Rectal smooth muscle tissue (tissue), 1 donor: ENCODE measurements around the gene GPC5.

Experiments used
- H3K27ac ChIP-seq: one replicate; pipeline ENCODE4 v1.7.0; 2013; ENCODE audit warnings: low read depth, low read length, inconsistent platforms
- H3K27me3 ChIP-seq: one replicate; pipeline ENCODE4 v1.7.0; 2013; ENCODE audit warnings: low read length; ENCODE audit not compliant: control insufficient read depth, insufficient read depth
- H3K36me3 ChIP-seq: one replicate; pipeline ENCODE4 v1.7.0; 2013; ENCODE audit warnings: low read length; ENCODE audit not compliant: control insufficient read depth, insufficient read depth
- H3K4me1 ChIP-seq: one replicate; pipeline ENCODE4 v1.7.0; 2013; ENCODE audit warnings: low read length; ENCODE audit not compliant: control insufficient read depth, insufficient read depth
- H3K4me3 ChIP-seq: one replicate; pipeline ENCODE4 v1.7.0; 2013; ENCODE audit warnings: low read length
- H3K9ac ChIP-seq: one replicate; pipeline ENCODE4 v1.7.0; 2013; ENCODE audit warnings: low read length

Gene GPC5

DNA sequence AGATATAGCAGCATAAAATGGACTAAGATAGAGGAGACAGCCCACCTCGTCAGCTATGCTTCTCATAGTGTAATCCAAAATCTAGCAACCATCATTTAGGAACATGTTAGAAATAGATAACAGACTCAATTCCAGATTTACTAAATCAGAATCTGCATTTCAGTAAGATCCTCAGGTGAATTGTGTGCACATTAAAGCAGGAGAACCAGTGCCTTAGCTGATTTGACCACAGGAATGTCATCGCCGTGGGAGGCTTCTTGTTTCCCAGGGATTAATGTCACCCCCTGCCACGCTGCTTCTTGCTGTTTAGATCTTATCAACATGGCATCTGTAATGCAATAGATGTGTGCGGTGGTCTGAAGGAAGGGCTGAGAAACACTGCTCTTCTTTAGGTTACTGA, 84.0 kb downstream of the GPC5 start:
- H3K4me1 ChIP-seq: no peaks in the 10 kb centered on the region
- no peaks in the 10 kb centered on the region for H3K27me3 ChIP-seq
- no peaks in the 10 kb centered on the region for H3K36me3 ChIP-seq
- H3K9ac ChIP-seq: no peak overlapping the region
- H3K27ac ChIP-seq: no peak overlapping the region
- no peak overlapping the region for H3K4me3 ChIP-seq

DNA sequence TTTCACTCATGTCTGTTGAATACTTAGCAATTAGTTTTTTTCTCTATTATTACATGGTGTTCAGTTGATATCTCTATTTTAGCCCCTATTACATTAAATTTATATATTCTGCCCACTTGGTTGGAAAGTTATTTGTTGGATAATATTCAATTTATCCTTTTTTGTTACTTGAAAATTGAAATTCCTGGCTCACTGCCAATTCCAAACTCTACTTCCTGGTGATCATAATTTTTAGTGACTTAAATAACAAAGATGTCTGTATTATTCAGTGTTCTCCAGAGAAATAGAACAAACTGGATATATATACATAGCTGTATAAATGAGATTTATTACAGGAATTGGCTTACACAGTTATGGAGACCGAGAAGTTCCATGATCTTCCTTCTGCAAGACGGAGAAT, 93.6 kb downstream of the GPC5 start:
- Histone ChIP-seq H3K27me3 (no peaks in the 10 kb centered on the region), H3K4me3 (no peak overlapping the region), H3K9ac (no peak overlapping the region)

DNA sequence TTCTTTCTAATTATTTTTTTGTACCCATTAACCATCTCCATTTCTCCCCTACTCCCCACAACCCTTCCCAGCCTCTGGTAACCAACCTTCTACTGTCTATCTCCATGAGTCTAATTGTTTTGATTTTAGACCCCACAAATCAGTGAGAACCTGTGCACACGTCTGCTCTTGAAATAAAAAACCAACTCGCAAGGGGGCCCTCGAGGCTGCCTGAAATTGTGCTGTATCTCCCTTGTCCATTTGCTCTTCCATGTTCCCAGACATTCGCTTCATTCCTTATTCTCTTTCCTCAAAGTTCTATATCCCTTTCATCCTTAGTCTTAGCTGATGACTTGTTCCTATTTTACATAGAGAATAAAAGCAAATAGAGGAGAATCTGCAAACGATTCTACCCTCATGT, 95.0 kb downstream of the GPC5 start:
- H3K9ac ChIP-seq: no peak overlapping the region
- no peaks in the 10 kb centered on the region for H3K27me3 ChIP-seq
- no peaks in the 10 kb centered on the region for H3K4me1 ChIP-seq
- H3K4me3 ChIP-seq: no peak overlapping the region
- no peak overlapping the region for H3K27ac ChIP-seq
- no peaks in the 10 kb centered on the region for H3K36me3 ChIP-seq

More for the DNA sequence above, 93.6 kb downstream of the GPC5 start:
- no peak overlapping the region for H3K27ac ChIP-seq
- no peaks in the 10 kb centered on the region for H3K36me3 ChIP-seq
- H3K4me1 ChIP-seq: no peaks in the 10 kb centered on the region

DNA sequence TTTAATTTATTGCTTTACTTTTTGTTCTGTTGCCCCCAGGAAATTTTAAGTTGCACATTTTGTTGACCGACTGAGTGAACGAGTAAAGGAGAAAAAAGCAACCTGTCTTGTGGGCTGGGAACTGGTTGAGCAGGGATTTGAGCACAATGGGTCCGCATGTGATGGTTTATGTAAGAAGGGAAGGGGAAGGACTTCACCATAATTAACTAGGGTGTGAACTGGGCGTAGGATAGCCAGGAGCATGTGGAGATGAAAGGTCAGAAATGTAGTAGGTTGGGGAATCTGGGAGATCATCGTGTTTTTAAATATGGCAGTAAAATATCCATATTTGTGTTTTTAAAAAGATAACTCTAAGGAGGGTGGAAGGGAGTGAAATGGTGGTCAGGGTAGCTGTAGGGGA, 99.9 kb downstream of the GPC5 start:
- H3K4me1 ChIP-seq: no peaks in the 10 kb centered on the region
- H3K9ac ChIP-seq: no peak overlapping the region
- no peaks in the 10 kb centered on the region for H3K36me3 ChIP-seq
- H3K27ac ChIP-seq: no peak overlapping the region
- no peaks in the 10 kb centered on the region for H3K27me3 ChIP-seq
- H3K4me3 ChIP-seq: no peak overlapping the region

DNA sequence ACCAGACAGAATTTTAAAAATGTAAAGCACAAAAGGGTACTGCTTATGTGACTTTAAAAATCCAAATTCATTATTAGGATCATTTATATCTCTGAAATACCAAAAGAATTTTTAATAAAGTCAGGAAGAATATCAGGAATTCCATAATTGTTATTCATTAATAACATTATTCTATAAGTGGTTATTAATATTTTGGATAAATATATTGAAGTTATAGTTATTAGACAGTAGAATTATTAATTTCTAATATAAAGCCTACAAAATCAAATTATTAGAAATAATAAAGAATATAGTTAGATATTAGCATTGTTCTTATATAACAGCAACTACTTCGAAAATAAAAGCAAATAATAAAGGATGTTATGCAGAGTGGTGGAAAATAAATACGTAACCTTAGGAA, 105.8 kb downstream of the GPC5 start:
- H3K27me3 ChIP-seq: no peaks in the 10 kb centered on the region

DNA sequence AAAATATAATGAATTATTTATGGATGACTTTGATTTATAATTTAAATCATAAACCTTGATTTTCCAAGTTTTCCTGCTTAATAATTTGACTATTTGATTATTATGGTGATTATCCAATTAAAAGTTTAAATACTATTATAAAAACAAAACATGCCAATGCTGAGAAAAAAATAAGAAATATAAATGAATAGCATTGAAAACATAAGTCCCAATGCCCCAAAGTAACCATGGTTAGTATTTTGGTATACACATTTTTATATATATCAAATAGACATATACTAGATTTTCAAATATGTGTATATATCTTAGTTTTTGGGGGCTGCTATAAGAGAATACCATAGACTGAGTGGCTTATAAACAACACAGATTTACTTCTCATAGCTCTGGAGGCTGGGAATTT, 108.3 kb downstream of the GPC5 start:
- Histone ChIP-seq H3K36me3 (no peaks in the 10 kb centered on the region), H3K4me1 (no peaks in the 10 kb centered on the region), H3K9ac (no peak overlapping the region), H3K4me3 (no peak overlapping the region), H3K27me3 (no peaks in the 10 kb centered on the region), H3K27ac (no peak overlapping the region)

More for the DNA sequence above, 105.8 kb downstream of the GPC5 start:
- H3K9ac ChIP-seq: no peak overlapping the region
- no peak overlapping the region for H3K27ac ChIP-seq
- no peaks in the 10 kb centered on the region for H3K36me3 ChIP-seq
- no peaks in the 10 kb centered on the region for H3K4me1 ChIP-seq
- H3K4me3 ChIP-seq: no peak overlapping the region

DNA sequence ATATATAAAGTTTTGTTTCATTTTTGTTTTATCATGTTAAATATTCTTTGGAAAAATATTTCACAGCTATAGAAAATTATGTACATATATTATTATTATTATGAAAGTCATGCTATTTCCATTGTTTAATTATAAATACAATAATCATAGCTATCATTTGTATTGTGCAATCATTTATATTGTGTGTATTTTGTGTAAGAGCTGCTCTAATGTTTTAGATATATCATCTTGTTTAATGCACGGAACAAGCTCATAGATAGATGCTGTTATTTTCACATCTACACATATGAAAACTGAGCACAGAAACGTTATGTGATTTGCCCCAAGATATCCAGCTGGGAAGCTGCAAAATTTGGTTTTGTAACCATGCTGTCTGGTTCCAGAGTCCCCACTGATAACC, 111.6 kb downstream of the GPC5 start:
- H3K27ac ChIP-seq: no peak overlapping the region
- H3K4me3 ChIP-seq: no peak overlapping the region
- H3K4me1 ChIP-seq: no peaks in the 10 kb centered on the region
- no peak overlapping the region for H3K9ac ChIP-seq
- H3K36me3 ChIP-seq: no peaks in the 10 kb centered on the region
- H3K27me3 ChIP-seq: no peaks in the 10 kb centered on the region

DNA sequence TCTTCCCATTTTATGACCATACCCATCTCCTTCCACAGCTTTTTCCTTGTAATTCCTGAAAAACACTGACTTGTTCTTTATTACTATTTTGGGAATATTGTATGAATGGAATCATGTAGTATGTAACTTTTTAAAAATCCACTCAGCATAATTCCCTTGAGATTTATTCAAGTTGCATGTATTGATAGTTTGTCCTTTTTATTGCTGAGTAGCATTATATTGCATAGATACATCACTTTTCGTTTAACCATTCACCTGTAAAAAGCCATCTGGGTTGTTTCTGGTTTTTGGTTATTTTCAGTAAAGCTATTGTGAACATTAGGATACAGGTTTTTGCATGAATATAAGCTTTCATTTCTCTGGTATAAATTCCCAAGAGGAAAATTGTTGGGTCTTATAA, 115.4 kb downstream of the GPC5 start:
- Histone ChIP-seq H3K27me3 (no peaks in the 10 kb centered on the region), H3K27ac (no peak overlapping the region), H3K36me3 (no peaks in the 10 kb centered on the region), H3K4me3 (no peak overlapping the region), H3K4me1 (no peaks in the 10 kb centered on the region), H3K9ac (no peak overlapping the region)

DNA sequence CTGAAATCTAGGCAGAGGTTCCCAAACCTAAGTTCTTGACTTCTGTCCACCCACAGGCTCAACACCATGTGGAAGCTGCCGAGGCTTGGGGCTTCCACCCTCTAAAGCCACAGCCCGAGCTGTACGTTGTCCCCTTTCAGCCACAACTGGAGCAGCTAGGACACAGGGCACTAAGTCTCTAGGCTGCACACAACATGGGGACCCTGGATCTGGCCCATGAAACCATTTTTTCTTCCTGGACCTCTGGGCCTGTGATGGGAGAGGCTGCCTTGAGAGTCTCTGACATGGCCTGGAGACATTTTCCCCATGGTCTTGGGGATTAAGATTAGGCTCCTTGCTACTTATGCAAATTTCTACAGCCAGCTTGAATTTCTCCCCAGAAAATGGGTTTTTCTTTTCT, 118.4 kb downstream of the GPC5 start:
- no peaks in the 10 kb centered on the region for H3K36me3 ChIP-seq
- H3K9ac ChIP-seq: no peak overlapping the region

DNA sequence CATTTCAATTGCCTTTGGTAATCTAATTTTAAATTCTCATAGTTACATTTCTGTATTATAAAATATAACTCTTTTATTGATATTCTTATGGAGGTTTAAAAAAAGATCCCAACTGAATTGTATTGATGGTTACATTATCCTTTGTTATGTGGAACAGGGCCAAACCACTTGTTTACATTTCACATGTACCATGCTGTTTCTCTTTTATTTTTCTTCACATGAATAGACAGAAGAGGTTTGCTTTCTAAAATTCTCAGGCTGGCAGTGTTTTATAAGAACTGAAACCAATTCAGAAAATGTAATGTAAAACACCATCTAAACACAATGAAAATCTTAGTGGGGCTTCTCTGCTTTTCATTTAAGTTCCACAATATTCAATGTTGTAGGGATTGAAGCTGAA, 122.5 kb downstream of the GPC5 start:
- Histone ChIP-seq H3K4me1 (no peaks in the 10 kb centered on the region), H3K27me3 (no peaks in the 10 kb centered on the region), H3K27ac (no peak overlapping the region), H3K9ac (no peak overlapping the region), H3K4me3 (no peak overlapping the region), H3K36me3 (no peaks in the 10 kb centered on the region)

More for the DNA sequence above, 118.4 kb downstream of the GPC5 start:
- Histone ChIP-seq H3K27me3 (no peaks in the 10 kb centered on the region), H3K4me1 (no peaks in the 10 kb centered on the region), H3K27ac (no peak overlapping the region), H3K4me3 (no peak overlapping the region)

DNA sequence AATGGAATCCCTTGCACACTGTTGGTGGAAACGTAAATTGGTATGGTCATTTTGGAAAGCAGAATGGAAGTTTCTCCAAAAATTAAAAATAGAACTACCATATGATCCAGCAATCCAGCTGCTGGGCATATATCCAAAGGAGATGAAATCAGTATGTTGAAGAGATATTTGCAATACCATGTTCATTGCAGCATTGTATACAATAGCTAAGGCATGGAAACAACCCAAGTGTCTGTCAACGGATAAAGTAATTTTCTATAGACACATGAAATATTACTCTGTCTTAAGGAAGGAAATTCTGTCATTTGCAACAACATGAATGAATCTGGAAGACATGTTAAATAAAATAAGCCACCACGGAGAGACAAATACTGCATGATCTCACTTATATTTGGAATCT, 124.7 kb downstream of the GPC5 start:
- H3K4me1 ChIP-seq: no peaks in the 10 kb centered on the region
- H3K27ac ChIP-seq: no peak overlapping the region
- H3K9ac ChIP-seq: no peak overlapping the region
- H3K4me3 ChIP-seq: no peak overlapping the region
- H3K27me3 ChIP-seq: no peaks in the 10 kb centered on the region
- H3K36me3 ChIP-seq: no peaks in the 10 kb centered on the region

DNA sequence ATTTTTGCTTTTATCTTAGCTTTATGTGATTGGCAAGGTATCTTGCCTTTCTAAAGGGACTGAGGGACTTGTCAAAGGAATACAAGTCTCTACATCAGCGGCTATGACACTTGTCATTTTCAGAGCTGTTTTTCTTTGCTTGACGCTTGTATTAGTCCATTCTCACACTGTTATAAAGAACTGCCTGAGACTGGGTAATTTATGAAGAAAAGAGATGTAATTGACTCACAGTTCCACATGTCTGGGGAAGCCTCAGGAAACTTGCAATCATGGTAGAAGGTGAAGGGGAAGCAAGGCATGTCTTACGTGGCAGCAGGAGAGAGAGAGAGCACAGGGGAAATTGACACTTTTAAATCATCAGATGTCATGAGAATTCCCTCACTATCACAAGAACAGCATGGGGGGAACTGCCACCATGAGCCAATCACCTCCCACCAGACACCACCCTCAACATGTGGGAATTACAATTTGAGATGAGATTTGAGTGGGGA, 128.2 kb downstream of the GPC5 start:
- H3K27ac ChIP-seq: no peak overlapping the region
- no peak overlapping the region for H3K9ac ChIP-seq
- H3K27me3 ChIP-seq: no peaks in the 10 kb centered on the region

DNA sequence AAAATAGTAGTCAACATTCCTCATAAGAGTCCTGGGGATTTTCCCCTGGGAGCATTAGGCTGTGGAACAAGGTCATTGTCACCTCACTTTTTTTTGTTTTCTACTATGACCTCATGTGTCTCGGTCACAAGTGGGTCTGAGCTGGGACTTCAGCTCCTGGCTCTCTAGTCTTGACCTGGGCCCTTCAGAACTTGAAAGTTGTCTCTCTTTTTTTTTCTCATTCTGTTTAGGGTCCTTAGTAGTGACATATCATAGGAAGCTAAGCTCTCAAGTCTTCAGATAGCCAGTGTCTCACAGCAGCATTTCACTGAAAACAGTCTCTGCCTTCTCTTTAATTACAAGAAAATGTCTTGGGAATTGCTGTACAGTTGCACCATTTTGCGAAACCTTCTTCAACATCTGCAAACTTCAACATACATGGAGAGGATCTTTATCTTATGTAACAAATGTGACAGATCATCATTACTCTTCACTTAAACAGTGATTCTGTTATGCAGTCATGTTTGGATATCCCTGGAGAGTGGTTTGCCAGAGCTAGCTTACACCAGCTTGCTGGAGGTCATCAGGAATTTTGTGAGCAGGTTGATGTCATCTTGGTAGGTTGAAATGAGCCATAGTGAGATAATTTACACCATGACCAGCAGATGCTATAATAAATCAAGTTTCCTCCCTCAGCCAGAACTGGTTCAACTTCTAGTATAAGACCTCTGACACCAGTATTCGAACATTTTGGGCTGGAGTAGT, 131.5 kb downstream of the GPC5 start:
- Histone ChIP-seq H3K4me3 (no peak overlapping the region), H3K27ac (no peak overlapping the region), H3K4me1 (no peaks in the 10 kb centered on the region), H3K9ac (no peak overlapping the region), H3K36me3 (no peaks in the 10 kb centered on the region), H3K27me3 (no peaks in the 10 kb centered on the region)

More for the DNA sequence above, 128.2 kb downstream of the GPC5 start:
- Histone ChIP-seq H3K4me1 (no peaks in the 10 kb centered on the region), H3K4me3 (no peak overlapping the region), H3K36me3 (no peaks in the 10 kb centered on the region)
